ENCODE measurements around the gene MYO1C. TPM values are rescaled to one million over a fixed set of nuclear protein-coding genes. Genes with fewer than 3 reads are reported as not detected.

Gene MYO1C
- total and polyA plus RNA-seq, 2 of the 8 experiments (the other 6 are each of a cell fraction or from before 2014, with no cell fraction given): 40.1 to 78.6 TPM

DNA sequence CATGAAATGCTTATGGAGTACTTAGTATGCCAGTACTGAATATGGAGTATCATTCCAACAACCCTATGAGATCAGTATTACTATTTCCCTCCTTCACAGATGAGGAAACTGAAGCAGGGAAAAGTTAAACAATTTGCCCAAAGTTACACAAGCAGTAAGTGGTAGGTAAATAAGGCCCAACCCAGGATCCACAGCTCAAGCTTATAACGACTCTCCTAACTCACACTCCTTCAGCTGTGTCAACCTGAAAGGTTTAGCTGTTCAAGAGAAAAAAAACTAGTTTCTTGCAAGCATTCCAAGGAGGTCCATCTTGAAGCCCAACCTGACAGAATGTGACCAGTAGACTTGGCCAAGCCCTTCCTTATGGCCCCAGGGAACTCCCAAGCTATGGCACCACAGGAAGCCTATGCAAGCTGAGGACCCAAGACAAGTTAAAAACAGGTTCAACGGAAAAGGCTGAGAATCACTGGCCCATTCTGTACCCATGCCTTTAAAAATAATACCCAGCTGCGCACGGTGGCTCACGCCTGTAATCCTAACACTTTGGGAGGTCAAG, 43.0 kb downstream of the MYO1C start:
- no peak overlapping the region for H4K5ac ChIP-seq (ENCODE audit: insufficient read length, low read depth, low read length)
- H3K14ac ChIP-seq (ENCODE audit: insufficient read length): no peak overlapping the region
- no peaks in the 10 kb centered on the region for H3K27me3 ChIP-seq (replicated peaks in 1 of 4; ENCODE audit: control insufficient read depth in 3 of 4, extremely low read depth in 1 of 4, insufficient read depth in 3 of 4, low read length in 3 of 4)
- DNase-seq (ENCODE audit: low read depth in 1 of 2, low spot score in 2 of 2): no peak
- CTCF ChIA-PET (ENCODE audit: partially characterized antibody): interaction anchor here (0.5 to 1.1 kb wide), 6 partner anchors 13 to 809 kb away, joined by 3 to 4 read pairs (median 3); no protein-coding TSS in a partner anchor
- 0 out of 2 replicates have a peak, but pooled peaks cover under 1% of the 10 kb centered on the region for H3K23me2 ChIP-seq (ENCODE audit: low read depth, low read length)
- peaks cover 0 to 5% (median 0%) of the 10 kb centered on the region in 4 experiments; a peak in 2 of 8 replicates for H3K36me3 ChIP-seq (ENCODE audit: control insufficient read depth in 2 of 4, insufficient read depth in 4 of 4, low read length in 3 of 4)
- H2BK15ac ChIP-seq (ENCODE audit: low read length): no peak overlapping the region
- POLR2A ChIA-PET (ENCODE audit: partially characterized antibody): interaction anchor here (0.9 to 2.1 kb wide), 14 partner anchors 10 to 54 kb away, joined by 3 to 7 read pairs (median 3); partner anchors contain the start of gene YWHAE
- H3K9me3 ChIP-seq (ENCODE audit: insufficient read depth in 2 of 2, low read depth in 1 of 2, low read length in 1 of 2): no peaks in the 10 kb centered on the region
- peaks cover 67 to 96% of the 10 kb centered on the region in 2 experiments for H3K79me2 ChIP-seq (ENCODE audit: control insufficient read depth in 1 of 2, insufficient read depth in 2 of 2, low read length in 2 of 2)
- H3K56ac ChIP-seq (replicated peaks; ENCODE audit: insufficient read length, low read depth, low read length): no peak overlapping the region
- no peak overlapping the region for H3K23ac ChIP-seq (ENCODE audit: insufficient read length)
- H3K18ac ChIP-seq (ENCODE audit: extremely low read depth, low read length): no peak overlapping the region
- no peak overlapping the region for H2BK120ac ChIP-seq (replicated peaks; ENCODE audit: low read depth, low read length)
- FAIRE-seq: no peak
- H4K8ac ChIP-seq (ENCODE audit: extremely low read depth, insufficient read depth, low read length): no peak overlapping the region
- 87% methylated on average over 5 of the region's 5 CpGs; no CpG with 5 or more reads in 1 of the 2 experiments for WGBS, 2 experiments (ENCODE audit: extremely low coverage in 1 of 2, insufficient coverage in 1 of 2, insufficient read length in 1 of 2, insufficient replicate concordance in 2 of 2, low coverage in 1 of 2, low lambda C conversion rate in 2 of 2, missing lambda C conversion rate in 1 of 2)
- no peak overlapping the region for H3K4me3 ChIP-seq (ENCODE audit: extremely low read depth in 1 of 4, insufficient read depth in 2 of 4, low read depth in 3 of 4, low read length in 4 of 4)
- H3K4me2 ChIP-seq (ENCODE audit: insufficient read depth in 1 of 2, low read depth in 2 of 2, low read length in 2 of 2): no peak overlapping the region
- TF ChIP-seq CHD2 (IDR thresholded peaks at IDR 0.05; ENCODE audit: low read length) (no peak), RFX5 (IDR thresholded peaks at IDR 0.05; ENCODE audit: borderline replicate concordance, low read depth, low read length) (no peak), SIN3A (conservative IDR thresholded peaks at IDR 0.05 in 1 of 2, IDR thresholded peaks at IDR 0.05 in 1 of 2; ENCODE audit: low read depth in 1 of 2, low read length in 2 of 2) (no peak), TBP (IDR thresholded peaks at IDR 0.05; ENCODE audit: low read depth, low read length) (no peak), CTBP2 (IDR thresholded peaks at IDR 0.05; ENCODE audit: borderline replicate concordance, insufficient read depth, insufficient read length, low read length) (no peak), GTF2F1 (IDR thresholded peaks at IDR 0.05; ENCODE audit: borderline replicate concordance, low read depth, low read length) (no peak), TAF1 (IDR thresholded peaks at IDR 0.05; ENCODE audit: low read depth, low read length) (no peak), BACH1 (IDR thresholded peaks at IDR 0.05; ENCODE audit: low read length) (no peak), POLR2AphosphoS5 (IDR thresholded peaks at IDR 0.05; ENCODE audit: low read depth, low read length) (no peak)
- H2AK5ac ChIP-seq (ENCODE audit: low read depth, low read length): no peak overlapping the region
- H2AFZ ChIP-seq (ENCODE audit: low read length): no peak overlapping the region
- no peak overlapping the region for H2BK12ac ChIP-seq (ENCODE audit: low read depth, low read length)
- no peak overlapping the region; a peak in 1 of 7 replicates for H3K9ac ChIP-seq (replicated peaks in 1 of 4; ENCODE audit: extremely low read depth in 1 of 4, low read depth in 3 of 4, low read length in 3 of 4)
- no peak overlapping the region for H3K27ac ChIP-seq (ENCODE audit: low read depth, low read length)
- H4K91ac ChIP-seq (replicated peaks; ENCODE audit: insufficient read length, low read length): no peak overlapping the region
- H3K4me1 ChIP-seq (replicated peaks in 1 of 4; ENCODE audit: control insufficient read depth in 3 of 4, insufficient read depth in 4 of 4, low read length in 3 of 4): peaks cover 0 to under 1% (median under 1%) of the 10 kb centered on the region in 4 experiments; a peak in 2 of 7 replicates
- no peak overlapping the region for H2BK5ac ChIP-seq (ENCODE audit: low read depth, low read length)
- peaks cover 5 to 23% of the 10 kb centered on the region in 2 experiments for H4K20me1 ChIP-seq (replicated peaks in 1 of 2; ENCODE audit: control insufficient read depth in 1 of 2, insufficient read depth in 2 of 2, low read length in 2 of 2)
- peaks cover 3% of the 10 kb centered on the region for H3K79me1 ChIP-seq (ENCODE audit: low read depth, low read length)
- no peak overlapping the region for H3K4ac ChIP-seq (replicated peaks; ENCODE audit: insufficient read length, low read depth, low read length)
- no peak overlapping the region for H2BK20ac ChIP-seq (ENCODE audit: low read length)
